Activated CD4-positive, alpha-beta T cell treated with anti-CD3 and anti-CD28 coated beads, Interleukin-2, amount 50 U/mL, for 24 hours (primary cell): Measurements from ENCODE around the gene MYO1C.

ENCODE experiments used
- DNase-seq, 2 donors: peaks; one replicate each; pipeline ENCODE4 v3.0.0-alpha.2; 2020; ENCODE audit warnings: low read depth in 1 of 2, low spot score in 1 of 2

Gene MYO1C

DNA sequence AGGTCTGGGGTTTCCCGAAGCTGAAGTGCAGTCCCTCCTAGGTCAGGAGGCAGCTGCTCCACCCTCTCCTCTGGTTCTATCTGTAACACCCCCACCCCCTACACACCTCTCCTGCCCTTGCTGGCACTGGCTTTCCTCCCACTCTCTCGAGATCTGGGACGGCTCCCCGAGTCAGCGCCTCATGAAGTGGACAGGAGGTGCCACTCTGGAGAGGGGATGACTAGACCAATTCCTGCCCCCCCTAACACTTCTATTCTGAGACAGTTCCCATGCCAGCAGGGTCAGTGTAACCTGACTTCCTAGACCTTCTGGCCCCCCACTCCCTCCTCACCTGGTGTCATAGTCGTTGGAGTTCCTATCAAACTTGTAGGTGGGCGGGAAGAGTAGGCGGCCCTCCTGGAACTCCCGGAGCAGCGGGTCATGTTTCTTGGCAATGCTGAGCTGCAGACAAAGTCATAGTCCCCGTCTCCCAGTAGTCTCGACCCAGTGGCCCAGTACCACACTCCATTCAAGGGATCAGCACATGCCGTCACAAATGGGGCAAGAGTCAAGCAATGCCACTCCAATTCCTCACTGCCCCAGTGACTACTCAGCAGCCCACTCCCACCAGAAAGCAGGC lies 14.3 kb upstream of the MYO1C start:
- no peak for DNase-seq

DNA sequence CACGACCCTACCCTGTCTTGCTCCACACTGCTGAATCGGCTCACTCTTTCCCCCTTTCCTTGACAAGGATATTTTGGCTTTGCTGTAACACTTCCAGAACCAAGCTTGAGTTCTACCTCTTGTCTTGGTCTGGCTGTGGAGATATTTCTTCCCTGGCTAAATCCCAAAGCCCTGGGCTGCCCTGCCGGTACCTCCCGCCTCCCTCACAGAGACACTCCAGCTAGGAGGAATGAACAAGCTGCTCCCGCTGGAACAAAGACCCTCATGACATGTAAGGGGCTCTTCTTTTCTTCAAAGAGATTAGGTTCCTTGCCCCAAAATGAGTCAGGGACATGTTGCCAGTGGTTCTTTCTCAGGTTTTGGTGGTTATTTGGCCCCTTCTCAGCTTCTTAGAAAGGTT lies 13.1 kb upstream of the MYO1C start:
- DNase-seq, result no peak

DNA sequence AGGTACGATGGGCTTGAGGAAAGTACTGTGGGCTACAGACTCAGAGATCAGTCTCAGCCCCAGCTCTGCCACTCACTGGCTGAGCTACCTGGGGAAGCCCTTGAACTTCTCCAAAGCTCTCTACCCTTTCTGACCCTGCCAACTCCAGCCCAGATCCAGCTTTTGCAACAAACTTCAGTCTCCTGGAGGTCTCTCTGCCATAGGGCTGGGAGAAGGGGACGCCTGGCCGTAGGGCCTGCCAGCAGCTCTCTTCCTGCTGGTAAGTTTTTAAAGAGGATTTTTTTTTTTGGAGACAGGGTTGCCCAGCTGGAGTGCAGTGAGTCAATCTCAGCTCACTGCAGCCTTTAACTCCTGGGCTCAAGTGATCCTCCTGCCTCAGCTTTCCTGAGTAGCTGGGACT lies 12.4 kb upstream of the MYO1C start:
- no peak for DNase-seq

DNA sequence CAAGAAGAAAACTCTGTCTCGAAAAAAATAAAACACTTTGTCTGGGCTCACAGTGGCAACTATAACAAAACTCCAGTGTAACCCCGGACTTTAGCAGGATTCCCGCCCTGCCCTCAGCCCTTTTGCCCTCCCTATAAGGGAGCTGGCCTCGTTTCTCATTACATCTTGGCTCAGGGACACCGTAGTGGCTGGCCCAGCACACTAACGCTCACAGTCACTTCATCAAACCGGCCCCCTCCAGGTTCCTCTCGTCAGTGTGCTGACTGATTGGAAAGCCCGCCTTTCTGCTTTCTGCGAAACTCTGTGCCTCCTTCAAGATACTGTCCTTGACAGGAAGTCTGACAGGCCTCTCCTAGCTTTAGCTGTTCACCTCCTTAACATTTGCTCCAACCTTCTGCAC lies 11.2 kb upstream of the MYO1C start:
- no peak for DNase-seq

DNA sequence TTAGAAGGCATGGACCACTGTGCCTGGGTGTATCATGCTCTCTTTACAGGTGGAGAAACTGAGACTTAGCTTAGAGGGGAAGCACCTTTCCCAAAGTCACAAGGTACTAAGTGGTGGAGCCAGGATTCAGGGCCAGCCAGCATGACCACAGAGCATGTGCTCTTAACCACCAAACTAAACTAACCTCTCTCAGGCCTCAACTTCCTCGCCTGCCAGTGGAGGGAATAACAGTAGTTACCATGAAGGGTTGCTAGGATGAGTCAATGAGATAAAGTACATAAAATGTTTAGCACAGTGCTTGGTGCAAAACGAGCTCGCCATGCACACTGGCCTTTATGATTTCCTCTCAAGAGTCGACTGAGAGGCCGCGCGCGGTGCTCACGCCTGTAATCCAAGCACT lies 6.4 kb upstream of the MYO1C start:
- DNase-seq, result no peak

DNA sequence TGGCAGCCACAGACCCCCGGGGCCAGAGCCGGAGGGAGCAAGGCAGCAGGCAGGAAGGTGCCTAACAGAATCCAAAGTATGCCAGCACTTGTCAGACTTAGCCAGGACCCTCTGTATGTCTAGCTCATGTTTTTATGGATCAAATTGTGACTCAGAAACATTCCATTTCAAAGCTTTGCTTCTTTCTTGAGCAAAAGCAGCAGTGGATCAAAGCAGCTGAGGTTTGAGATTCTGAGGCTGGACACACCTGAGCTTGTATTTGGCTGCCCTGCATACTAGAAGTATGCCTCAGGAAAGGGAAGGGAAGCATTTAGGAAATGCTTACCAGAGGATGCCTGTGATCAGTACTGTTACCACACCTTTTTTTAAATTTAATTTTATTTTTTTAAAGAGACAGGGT lies 5.7 kb upstream of the MYO1C start:
- no peak for DNase-seq

DNA sequence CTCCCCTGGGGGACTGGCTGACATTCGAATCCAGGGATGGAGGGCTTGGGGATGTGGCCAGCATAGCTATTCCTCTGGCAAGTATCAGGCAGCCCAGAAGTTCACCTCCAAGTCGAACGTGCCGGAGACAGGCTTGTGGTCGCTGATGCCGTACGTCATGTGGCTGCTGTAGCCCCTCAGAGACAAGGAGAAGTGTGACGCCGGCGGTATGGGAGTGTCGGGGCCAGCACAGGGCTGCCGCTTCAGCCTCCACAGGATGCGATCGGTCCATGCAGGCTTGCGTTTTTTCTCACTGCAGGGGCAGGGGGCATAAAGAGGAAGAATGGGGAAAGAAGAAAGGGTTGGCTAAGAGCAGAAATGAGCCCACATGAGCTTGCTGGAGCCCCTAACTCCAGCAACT lies 5.3 kb upstream of the MYO1C start:
- DNase-seq, result no peak

DNA sequence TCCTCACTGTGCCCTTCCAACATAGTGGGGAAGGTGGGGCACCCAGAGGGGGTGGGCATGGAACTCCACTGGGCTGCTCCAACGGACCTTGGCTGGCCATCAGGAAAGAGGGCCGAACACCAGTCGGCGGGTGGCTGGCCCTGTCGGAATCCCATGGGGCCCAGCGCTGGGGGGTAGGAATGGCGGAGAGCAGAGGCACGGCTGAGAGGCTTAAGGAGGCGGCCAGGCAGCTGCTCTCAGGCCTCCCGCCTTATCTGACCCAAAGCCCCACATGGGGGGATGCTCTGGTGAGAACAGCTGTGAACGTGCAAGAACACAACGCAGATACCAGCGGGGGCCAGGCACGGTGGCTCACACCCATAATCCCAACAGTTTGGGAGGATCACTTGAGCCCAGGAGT lies 4.4 kb upstream of the MYO1C start:
- no peak for DNase-seq

DNA sequence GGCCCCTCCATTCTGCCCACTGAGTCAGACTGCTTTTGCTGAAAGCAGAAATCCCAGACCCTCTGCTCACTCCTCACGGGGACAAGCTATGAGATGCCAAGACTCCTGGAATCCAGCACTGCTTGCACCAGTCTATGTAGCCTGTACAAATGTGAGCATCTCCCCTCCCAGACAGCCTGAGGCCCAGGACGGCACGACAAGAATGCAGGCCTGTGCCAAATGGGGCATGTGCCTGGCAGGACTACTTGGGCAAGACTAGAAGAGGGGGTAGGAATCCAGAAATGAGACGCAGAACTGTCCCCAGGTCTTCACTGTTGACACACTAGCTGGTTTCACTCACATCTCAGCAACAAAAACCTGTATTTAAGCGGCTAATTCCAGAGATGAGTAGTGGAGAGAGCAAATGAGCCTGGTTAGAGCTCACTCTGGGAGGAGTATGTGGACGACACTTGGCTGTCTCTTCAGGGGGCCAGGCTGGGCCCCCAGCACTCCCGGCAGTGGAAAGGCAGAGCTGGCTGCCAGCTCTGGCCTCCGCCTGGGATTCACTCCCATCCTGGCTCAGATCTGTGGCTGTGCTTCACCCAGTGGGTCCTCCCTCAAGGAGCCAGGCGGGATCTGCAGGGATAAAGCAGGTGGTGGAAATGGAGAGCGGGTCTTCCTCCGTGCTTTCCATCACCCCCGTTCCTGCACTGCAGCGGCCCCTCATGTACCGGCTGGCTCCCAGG lies 2.9 kb upstream of the MYO1C start:
- no peak for DNase-seq

DNA sequence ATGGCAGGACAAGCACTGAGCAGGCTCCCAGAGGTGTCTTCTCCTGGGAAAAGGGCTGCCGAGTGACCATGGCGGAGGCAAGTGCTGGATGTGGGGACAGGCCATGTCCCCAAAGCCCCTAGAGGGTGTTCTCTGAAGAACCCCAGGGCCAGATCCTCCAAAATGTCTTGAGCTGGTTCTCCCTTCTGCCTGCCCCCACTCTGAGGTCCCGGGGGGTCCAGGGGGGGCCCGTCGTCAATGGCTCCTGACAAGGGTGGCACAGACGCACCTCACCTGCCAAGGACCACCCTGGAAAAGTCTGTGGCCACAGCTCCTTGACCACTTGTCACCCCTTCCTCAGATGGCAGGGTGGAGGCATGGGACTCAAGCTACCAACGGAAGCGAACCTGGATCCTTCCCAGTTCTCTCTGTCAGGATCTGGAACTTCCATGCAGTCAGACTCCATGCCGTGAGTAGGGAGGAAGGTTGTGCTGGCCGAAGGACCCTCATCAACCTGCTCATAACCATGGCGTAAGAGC lies 2.3 kb upstream of the MYO1C start:
- no peak for DNase-seq

DNA sequence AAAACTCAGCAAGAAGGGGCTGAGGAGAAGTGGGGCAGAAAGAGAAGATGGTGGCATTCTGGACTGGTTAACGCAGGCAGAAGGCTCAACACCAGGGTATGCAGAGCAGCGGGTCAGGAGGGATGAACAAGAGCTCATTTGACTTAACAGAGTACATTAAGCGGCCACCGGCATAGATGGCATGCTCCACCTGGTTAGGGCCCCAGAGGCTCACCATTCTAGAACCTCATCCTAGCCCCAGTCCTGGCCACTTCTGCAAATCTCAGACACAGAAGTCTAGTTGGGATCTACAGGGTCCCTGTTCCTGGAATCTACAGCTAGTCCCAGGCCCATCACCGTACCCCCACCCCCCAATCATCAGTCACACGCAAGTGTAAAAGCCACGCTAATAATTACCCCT lies 1.7 kb upstream of the MYO1C start:
- no peak for DNase-seq

DNA sequence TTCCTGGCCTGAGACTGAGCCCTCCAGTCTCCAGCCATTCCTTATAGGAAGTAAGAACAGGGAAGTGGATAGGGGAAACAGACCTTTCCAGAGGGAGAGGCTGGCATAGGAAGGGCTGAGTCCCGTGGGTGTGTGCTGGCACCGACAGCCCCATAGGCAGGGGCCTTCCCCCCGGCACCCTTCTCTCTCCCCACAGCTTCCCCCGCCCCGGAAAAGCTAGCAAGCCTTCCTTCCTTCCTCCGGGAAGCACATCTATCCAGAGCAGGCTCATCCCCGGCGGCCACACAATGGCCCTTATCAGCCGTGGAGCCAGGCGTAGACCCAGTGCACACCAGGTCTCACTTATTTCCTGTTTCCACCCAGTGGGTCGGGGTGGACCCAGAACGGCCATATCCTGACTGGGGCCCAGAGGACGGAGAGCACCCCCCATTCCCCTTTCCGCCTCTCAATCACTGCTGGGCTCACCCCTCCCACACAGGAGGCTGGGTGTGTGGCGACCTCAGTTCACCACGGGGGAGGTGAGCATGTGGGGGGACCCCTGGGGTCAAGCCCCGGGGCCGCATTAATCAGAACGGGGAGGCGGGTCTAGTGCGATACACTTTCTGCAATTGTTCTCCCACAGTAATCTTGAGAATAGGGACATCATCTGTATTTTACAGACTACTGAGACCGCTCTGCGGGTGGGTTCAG lies 950 bp upstream of the MYO1C start:
- no peak for DNase-seq

DNA sequence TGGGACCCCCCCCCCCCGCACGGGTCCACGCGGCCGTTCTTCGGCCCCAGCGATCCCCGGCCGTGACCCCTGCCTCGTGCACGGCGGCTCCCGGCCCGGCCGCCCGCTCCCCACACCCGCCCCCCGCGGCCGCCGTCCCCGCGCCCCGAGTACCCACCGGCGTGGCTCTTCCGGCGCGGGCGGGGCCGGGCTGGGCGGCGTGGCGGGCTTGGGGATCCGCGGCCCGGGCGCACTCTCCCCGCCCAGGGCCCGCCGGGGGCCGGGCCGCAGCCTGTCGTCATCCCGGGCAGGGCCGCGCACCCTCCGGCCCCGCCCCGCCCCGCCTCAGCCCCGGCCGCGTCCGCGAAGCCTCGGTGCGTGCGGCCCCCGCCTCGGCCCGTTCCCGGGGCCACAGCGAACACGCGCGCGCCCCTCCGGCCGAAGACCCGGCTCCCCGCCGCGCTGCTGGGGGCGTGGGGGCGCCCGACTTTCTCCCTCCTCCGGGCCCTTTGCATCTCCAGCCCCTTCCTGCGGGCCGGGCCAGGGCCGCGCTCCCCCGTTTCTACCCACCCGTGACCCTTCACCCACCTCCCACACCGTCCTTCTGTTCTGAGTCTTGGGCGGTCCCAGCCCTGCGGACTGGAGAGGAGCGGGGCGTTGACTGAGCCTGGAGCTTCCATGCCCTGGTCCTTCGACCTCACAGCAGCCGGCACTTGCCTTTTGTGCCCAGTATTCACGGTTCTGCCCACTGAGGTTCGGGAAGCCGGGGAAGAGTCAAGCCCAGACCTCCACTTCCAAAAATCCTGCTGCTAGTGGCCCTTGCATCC lies 840 bp downstream of the MYO1C start:
- DNase-seq, result no peak

DNA sequence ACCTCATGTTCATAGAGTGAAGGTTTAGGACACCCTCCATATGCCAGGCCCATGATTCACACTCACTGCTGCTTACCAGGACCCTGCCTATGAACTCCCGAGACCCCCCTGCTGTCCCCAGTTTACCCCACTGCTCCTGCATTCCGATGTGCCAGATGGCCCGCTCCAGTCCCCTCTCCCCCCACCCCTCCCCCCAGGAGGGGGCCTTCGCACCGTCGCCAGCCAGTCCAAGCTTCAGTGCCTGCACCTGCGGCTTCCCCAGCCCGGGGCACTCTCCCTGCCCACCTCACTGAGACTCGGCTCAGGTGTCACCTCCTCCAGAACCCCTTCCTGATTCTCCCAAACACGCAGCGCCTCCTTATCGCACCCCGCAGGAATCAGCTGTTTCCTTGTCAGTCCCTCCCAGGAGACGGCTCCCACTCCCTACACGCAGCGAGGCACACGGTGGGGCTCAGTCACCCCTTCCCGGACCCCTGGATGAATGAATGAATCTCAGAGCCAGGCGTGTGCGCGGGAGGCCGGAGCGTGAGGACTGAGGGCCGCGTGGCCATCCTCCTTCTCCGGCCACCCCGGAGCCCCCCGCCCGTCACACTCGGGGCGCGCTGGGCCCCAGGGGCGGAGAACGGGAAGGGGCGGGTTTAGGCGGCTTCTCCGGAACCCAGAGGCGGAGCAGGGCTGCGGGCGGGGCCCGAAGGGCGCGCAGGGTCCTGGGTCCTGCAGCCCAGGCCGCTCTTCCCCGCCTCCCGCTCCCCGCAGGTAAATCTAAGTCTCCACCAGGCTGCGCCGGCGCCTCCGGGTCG lies 1.6 kb downstream of the MYO1C start:
- peak in 1 of 2 donors; percentile 40 for DNase-seq

DNA sequence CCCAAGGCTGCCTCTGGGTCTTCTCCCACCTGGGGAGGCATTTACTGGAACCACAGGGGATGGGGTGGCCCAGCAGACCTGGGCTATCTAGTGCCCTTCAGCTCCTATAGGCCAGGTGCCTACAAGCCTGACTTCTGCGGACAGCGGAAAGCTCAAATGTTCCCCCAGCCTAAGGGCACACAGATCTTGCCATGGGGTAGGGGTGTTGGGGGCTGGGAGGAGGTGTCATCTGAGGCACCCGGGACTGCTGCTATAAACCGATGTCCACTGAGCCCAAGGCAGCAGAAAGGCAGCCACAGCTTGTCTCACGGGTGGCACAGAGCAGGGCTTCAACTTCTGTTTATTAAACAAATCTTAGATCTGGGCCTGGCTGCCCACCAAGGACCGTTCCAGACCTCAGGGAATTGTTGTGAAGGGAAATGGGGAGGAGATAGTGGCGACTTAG lies 3.6 kb downstream of the MYO1C start:
- DNase-seq, result no peak

DNA sequence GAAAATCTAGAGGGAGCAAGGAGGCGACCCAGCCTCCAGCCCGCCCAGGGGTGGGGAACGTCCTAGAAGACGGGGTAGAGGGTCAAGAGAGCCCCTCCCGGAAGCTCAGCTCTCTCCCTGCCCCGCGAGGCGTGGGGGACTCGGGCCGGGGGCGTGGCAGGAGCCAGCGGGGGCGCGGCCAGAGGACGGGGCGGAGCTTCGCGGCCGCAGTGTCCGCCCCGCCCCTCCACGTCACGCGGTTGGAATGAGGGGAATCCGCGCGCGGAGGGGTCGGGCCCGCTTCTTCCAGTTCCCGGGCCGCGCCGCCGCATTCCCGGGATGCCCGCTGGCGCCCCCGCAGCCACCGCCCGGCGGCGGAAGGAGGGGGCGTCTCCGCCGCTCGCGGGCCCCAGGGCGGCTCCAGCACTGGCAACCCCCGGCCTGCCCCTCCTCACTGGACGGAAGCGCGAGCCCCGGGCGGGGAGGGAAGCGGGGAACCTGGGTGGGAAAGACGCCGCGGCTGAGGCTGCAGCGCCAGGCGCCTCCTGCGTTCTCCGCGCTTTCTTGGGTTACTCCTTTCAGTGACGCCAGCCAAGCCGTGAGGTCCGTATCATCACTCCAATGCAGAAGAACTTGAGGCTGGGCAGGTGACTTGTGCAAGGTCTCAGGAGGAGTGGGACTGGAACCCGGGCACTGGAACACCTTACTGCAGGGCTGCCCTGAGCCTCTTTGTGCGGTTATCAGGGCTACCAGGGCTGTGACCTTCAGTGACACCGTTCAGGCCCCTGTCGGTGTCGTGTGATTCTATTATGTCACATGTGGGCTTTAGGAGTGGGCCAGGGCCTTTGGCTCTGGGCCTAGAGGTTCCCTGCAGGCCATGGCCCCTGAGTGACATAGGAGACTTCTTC lies 4.3 kb downstream of the MYO1C start:
- DNase-seq, result peak in 1 of 2 donors; percentile 46

DNA sequence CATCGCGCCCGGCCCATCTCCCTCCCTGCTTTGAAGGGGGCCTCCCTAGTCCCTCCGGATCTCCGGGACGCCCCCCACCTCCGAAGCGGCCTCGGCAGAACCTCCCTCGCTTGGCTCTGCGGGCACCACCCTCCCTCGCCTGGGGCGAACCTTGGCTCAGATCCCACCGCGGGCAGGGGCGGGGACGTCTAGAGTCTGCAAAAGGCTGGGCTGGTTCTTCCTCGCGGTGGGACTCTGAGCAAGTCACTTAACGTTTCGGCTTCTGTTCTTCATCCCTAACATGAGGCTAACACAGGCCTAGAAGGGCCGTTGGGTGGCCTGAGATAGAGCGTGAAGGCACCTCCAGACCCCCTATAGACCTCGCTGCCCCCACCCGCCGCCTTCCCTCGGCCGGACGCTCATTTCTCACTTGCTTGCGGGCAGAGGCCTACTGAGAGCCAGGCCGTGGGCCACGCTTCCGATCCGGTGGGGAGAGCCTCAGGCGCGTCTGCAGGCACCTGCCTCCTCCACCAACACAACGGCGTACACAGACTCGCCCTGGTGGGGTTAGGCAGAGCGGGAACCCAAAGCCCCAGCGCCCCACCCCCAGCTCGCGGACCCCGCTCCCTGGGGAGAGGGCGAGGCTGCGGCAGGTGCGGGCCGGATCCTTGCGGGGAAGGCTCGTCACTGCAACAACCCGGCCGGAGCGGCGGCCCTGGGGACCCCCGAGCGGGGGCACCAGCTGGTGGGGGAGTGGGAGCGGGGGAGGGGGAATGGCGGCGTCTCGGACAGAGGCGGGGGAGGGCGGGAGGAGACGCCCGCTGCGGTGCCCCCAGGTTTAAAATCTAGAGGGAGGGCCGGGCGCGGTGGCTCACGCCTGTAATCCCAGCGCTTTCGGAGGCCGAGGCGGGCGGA lies 5.4 kb downstream of the MYO1C start:
- DNase-seq, result peak; percentile 50 to 52
